GM21528 (cell line): ENCODE measurements around the gene MGA.

ENCODE experiments used
- ATAC-seq: cut with Tn5 transposase; IDR thresholded peaks from one replicate; pipeline ENCODE4 v1.9.1; 2021; ENCODE audit warnings: mild to moderate bottlenecking, moderate library complexity; ENCODE audit not compliant: unreplicated experiment, low FRiP score

The MGA gene

DNA sequence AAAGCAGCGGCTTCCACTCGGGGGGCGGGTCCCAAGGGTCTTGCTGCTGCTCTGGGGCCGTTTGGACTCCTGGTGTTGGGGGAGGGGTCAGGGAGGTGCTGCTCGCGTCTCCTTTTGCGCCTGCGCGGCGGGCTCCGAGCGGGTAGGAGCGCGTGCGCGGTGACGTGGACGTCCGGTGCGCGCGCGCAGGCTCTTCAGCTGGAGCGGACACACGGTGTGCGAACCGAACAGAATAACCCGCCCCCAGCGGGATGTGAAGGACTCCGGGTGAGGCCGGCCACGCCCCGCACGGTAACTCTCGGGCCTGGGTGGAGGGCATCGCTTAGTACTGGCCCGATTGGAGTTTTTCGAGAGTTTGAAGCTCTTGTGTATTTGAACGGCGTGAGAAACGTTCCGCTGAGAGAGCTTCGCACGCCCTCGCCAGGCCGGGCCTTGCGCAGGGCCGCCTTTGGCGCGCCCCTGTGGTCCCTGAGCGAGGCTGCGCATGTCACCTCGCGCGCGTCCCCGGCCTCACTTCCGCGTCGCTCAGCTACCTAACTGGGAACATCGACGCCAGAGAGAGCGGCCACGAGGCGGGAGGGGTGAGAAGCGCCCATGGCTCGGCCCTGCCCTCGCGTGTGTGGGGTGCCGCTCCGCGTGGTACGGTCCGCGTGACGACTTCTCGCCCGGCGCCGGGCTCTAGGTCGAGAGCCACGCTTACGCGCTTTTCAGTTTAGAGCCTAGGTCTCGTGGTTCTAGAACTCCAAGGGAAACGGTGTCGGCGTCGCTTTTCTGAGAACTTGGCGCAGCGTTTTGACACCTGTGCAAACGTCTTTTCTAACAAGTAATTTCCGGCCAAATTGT, at the start of gene MGA:
Gene MGA, plus strand, starts transcription at position 171 of the 843 bp plus-strand sequence.
- ATAC-seq = peak; percentile 71

DNA sequence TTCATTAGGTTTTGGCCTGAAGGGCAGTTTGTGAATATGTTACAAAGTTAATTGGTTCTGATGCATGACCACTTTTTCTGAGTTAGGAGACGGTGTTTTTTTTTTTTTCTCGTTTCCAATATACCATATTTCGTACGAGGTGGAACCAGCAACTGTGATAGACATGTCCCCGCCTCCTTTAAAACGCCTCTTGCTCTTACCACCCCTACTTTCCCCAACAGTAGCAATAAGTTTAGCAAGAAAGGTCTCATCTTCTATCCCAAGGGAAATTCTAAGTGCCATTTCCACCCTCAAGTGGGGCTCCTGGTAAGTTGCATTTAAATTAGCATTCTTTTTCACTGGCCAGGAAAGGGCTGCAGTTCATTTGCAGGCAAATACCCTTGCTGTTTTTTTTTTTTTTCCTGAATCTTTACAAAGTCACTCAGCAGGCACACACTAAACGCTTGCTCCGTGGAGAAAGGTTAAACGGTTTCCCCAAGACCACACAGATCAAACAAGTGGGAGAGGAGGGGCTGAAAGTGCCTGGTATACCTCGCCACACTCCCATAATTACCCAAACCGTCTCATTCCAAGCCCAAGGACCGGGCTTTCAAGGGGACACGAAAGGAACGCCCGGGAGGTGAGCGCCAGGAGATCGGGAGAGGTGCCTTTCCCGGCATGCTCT, 39.5 kb upstream of the MGA start:
- no peak for ATAC-seq

DNA sequence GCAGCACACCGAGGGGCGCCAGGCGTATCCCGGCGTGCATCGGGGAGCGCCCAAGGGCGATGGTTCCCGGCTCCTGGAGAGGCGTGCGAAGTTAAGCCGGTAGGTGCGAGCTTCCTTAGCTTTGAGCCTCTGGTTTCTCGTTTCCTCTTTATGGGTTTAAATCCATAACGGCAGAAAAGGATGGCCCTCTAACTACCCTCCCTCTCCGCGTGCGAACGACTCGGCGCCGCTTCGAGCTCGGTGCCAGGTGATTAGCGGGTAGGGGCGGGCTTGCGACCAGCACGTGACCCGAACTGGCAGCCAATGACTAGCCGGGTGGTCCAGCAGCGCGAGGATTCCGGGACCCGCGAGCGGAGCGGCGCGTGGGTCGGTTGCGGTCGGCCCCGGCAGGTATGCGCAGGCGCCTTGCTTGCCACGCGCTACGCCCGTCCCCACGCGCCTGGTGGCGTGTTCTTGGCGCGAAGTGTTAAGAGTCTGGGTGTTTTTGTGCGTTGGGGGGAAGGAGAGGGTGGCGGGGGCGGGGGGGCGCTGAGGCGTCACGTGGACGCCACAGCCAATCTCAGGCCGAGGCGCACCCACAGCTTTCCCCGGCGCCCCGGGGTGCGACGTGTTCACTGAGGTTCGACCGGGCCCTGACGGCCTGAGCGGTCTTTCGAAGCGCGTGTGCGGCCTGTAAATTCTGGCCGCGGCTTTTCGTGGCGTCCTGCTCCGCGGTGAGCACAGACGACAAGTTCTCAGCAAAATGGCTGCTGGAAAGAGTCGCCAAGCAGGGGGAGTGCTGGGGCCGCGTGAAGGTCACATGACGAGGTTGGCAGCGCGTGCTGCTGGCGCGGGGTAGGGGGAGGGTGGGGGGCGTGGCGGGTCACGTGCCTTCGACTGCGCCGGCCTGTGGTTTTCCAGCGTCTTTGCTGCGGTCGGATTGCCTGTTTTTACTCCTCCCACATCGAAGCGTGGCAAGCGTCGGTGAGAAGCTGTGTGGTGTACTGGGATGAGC, 38.7 kb upstream of the MGA start:
- ATAC-seq = no peak

DNA sequence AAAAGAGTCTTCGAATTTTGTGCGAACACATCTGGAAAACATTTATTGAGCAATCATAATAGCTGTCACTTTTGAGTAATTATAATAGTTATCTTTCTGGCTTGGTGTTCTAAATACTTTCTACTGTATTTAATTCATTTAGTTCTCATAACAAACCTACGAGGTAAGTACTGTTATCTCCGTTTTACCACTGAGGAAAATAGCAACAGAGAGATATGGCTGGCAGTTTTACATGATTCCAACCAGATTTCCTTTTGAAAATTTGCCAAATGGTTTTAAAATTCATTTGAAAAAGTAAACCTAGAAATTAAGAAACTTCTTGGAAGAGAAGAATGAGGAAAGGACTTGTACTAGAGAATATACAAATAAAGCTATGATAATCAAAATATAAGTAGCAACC, 37.3 kb upstream of the MGA start:
- ATAC-seq = no peak

DNA sequence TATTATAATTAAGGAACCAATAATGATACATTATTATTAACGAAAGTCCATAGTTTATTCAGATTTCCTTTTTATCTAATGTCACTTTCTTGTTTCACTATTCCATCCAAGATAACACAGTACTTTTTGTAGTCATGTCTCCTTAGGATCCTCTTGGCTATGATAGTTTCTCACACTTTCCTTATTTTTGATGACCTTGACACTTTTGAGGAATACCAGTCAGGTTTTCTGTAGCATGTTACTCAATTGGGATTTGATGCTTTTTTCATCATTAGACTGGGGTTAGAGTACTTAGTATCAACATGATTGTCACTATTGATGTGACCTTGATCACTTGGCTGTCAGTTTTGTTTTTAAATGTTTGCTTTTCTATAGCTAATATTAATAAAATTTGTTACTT, 33.0 kb upstream of the MGA start:
- no peak for ATAC-seq

DNA sequence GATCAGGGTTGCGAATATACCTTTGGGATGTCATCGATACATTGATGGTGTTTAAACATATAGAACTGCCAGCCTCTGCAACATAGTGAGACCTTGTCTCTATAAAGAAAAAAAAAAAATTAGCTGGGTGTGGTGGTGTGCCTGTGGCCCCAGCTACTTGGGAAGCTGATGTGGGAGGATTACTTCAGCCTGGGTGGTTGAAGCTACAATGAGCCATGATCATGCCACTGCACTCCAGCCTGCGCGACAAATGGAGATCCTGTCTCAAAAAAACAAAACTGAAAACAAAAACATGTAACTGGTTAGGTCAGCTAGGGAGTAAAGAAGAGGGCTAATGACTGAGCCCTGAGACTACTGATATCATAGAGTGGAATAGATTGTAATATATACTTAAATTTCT, 30.7 kb upstream of the MGA start:
- no peak for ATAC-seq

DNA sequence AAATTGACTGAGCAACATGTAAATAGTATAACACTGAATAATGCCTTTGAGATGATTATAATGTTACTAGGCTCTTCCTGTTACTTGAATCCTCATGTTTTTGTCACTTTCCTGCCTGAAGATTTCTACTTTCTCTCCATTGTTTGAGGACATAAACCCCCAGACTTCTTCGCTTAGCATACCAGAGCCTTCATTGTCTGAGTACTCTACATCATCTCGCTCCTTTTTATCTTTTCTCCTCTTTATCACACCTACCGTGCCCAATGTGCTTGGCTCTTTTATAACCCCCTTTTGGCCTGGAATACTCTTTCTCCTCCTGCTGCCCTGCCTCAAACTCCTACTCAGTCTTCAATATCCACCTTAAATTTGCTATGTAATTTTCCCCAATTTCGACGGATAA, 30.3 kb upstream of the MGA start:
- no peak for ATAC-seq

DNA sequence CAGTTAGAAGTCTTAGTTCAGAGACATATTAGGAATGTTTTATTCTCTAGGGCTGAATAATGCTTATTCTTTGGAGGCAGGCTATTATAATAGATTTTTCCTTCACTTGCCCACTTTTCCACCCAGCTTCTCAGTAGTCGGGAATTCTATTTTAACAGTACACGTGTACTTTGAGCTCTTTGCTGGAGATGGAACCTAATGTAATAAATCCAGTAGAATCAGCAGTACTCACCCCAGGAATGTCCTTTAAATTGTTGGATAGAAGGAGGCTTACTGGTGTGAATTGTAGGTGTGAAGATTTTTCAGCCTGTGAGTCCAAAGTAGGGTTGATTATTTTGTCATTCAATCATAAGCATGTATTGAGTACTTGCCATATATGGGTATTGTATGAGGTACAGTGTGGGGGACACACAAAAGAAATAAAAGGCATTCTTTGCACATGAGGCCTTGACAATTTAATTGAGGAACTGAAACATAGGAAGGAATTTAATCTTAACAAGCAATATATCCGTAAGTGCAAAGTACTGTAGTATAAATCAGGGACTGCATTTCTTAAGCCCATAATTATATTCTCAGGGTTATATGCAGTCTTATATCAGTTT, 29.5 kb upstream of the MGA start:
- ATAC-seq = no peak

DNA sequence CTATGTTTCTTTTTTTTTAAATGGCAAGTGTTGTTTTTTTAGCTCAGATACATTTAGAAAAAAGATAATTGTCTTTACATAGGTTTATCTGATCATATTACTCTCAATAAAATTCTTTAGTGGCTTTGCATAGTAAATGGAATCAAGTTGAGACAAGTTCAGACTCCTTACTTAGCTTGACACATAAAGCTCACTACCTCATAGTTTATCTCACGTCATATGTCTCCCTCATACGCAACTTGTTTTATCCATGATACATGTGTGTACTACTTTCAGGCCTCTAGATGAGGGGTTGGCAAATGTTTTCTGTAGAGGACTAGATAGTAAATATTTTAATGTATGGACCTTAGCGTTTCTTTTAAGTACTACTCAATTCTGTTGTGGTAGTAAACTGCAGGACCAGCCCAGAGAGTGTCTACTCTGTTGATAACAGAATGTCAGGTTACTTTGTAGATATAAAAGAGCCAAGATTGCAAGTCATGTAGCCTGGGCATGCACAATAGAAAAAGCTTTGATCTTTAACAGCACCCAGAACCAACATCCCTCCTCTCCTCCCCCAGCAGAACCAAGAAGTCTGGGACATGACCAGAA, 28.2 kb upstream of the MGA start:
- ATAC-seq = no peak

DNA sequence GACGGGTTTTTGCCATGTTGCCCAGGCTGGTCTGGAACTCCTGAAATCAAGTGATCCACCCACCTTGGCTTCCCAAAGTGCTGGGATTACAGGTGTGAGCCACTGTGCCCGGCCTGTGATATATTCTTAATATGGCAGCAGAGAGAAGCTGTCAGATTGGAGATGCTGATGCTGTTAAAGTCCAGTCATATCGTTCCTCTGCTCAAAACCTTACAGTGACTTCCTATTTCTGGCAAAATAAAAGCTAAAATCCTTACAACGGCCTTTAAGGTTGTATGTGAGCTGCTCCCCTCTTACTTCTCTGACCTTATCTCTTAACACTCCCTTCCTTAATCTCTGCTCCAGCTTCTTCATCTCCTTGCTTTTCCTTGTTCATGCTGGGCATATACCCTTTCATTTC, 26.6 kb upstream of the MGA start:
- ATAC-seq = no peak

DNA sequence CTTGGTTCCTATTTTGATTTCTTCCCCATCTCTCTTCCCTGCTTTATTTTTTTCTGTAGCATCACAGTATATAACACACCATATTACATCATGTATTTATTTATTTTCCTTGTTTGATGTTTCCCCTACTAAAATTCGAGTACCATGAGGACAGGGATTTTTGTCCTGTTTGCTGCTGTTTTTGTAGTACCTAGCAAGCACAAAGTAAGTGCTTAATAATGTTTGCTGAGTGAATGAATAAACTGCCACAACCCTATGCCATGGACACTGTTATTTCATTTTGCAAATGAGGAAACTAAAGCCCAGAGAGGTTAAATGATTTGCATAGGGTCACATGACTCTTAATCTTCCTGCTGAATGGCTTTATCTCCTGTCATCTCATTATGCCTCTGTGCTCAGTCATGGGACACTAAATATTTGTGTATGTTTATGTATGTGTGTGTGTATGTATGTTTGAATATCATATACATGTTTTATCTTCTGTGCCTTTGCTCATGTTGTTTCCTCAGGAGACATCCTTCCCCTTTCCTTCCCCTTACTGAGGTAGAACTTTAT, 26.1 kb upstream of the MGA start:
- ATAC-seq = no peak

DNA sequence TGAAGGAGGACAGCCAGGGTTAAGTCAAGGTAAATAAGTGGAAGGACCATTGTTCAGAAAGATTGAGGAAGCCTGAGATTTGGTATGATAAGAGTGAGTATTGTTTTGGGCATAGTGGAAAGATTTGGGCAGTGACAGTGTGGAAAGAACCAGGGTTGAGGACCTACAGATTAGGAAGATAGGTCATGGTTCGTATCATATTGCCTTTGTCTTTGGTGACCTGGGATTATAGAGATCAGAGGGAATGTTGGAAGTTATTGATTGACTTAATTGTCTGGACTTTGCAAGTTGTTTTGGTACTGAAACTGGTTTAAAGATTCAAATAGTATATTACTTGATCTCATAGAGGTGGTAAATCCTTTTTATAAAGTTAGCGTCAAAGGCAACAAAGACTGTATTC, 23.1 kb upstream of the MGA start:
- ATAC-seq = no peak

DNA sequence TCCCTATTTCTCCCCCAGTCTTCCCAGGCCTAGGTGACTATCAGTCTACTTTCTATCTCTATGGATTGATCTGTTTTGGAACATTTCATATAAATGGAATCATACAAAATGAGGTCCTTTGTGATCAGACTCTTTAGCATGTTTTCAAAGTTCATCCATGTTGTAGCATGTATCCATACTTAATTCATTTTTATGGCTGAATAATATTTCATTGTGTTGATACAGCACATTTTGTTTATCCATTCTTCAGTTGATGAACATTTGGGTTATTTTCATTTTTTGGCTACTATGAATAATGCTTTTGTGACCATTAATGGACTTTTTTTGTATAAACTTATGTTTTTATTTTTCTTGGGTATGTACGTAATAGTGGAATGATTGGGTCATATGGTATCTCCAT, 19.2 kb upstream of the MGA start:
- ATAC-seq = no peak

DNA sequence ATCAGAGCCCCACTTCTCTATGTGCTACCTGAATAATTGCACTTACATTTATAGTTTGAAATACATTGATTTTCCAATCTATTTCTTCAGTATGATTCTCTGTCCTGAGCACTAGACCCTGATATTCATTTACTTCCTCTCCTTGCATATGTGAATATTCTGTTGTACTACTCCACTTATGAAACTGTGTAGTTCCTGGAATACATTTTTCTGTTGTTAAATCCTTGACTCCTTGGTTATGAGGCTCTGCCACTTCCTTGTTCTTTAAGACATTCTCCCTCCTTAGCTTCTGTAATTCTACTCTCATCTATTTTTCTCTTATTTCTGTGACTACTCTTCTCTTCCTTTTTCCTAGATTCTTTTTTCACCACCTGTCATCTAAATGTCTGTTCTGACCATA, 12.9 kb upstream of the MGA start:
- no peak for ATAC-seq

DNA sequence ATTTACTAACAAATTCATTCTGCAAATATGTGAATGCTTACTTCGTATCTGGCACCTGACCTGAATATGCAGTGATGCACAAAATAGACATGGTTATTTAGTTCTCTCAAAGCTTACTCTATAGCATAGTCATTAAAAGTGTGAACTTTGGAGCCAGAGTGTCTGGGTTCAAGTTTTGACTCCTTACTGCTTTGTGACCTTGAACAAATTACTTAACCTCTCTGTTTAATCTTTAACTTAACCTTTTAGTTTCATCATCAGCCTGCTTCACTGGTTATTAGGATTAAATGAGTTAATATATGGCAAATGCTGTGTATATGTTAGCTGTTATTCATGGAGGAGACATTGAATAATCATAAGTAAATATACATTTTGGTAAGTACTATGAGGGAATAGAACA, 12.1 kb upstream of the MGA start:
- ATAC-seq = no peak

DNA sequence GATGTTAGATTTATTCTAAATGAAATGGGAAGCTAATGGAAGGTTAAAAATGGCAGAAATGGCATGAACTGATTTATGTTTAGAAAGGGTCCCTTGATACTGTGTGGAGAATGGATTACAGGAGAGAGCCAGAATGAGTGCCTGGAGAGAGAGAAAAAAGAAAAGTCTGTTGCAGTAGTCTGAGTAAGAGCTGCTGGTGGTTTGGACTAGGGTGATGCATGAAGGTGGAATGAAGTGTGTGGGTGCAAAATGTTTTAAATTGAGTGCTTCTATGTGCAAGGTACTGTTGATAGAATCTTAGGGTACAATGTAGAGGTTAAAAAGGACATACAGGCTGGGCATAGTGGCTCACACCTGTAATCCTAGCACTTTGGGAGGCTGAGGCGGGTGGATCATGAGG, 11.4 kb upstream of the MGA start:
- no peak for ATAC-seq

DNA sequence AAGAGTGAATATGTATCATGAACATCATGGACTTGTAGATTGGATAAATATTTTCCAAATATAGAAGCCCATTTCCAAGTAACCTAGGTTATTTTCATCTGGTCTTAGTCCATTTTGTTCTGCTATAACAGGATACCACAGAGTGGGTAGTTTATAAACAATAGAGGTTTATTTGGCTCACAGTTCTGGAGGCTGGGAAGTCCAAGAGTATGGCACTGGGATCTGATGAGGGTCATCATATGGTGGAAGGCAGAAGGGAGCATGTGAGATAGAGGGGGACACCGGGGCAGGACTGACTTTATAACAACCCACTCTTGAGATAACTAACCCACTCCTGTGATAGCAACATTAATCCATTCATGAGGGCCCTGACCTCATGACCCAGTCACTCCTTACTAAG, 9.4 kb upstream of the MGA start:
- ATAC-seq = no peak

DNA sequence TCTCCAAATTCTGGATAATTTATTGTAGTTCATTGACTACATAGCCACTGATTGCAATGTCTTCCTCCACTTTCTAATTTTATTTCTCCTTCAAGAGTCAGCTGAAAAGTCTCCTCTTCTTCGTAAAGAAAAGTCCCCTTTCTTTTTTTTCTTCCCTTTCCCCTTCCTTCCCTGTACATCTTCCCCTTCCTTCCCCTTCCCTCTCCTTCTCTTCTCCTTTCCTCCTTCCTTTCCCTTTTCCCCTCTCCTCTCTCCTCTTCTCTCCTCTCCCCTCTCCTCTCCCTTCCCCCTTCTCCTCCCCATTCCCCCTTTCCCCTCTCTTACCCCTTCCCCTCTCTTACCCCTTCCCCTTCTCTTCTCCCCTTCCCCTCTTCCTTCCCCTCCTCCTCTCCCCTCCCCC, 8.8 kb upstream of the MGA start:
- no peak for ATAC-seq

DNA sequence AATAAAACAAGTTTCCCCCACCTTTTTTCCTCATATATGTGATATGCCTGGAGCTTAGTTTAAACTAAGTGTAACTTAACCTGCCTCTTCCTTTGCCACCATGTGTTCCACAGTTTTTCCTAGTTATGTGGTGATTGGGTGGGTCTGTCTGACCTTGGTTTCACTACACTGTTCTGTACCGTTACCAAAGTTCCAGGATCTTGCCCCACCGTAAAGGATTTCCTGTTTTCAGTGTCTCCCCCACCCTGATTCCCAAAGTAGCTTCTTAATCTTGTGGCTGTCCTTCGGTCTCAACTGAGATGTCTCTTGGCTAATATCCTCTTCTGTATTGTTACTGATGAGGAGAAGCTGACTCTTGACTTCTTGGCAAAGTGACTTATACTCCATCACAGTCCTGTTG, 6.4 kb upstream of the MGA start:
- ATAC-seq = no peak

DNA sequence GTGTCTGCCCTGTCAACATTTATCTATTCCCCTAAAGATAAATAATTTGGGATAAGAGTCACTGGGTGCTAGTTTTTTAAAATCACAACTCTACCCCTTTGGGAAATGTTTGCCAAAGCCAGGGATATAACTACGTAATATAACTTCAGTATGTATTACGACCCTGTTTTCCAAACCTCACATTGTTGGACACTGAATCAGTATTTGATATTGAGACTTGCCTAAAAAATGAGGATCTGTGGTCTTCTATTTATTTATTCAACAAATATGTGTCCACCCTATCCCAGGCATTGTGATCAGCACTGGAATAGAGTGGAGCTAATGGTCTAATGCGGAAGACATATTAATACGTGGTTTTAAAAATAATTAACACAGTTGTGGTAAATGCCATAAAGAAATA, 4.5 kb upstream of the MGA start:
- ATAC-seq = no peak
